Measurements from ENCODE around the gene PPM1H.

GRCh38 chr12:62882140-62882539, 52.8 kb downstream of the PPM1H start:
- TF ChIP-seq, protein P1, sequence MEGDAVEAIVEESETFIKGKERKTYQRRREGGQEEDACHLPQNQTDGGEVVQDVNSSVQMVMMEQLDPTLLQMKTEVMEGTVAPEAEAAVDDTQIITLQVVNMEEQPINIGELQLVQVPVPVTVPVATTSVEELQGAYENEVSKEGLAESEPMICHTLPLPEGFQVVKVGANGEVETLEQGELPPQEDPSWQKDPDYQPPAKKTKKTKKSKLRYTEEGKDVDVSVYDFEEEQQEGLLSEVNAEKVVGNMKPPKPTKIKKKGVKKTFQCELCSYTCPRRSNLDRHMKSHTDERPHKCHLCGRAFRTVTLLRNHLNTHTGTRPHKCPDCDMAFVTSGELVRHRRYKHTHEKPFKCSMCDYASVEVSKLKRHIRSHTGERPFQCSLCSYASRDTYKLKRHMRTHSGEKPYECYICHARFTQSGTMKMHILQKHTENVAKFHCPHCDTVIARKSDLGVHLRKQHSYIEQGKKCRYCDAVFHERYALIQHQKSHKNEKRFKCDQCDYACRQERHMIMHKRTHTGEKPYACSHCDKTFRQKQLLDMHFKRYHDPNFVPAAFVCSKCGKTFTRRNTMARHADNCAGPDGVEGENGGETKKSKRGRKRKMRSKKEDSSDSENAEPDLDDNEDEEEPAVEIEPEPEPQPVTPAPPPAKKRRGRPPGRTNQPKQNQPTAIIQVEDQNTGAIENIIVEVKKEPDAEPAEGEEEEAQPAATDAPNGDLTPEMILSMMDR (IDR thresholded peaks at IDR 0.05; ENCODE audit: low read length) = no peak
- TF ChIP-seq EZH2 (IDR thresholded peaks at IDR 0.05; ENCODE audit: borderline replicate concordance, low read length) = no peak

All from OCI-LY1 (cell line).